ENCODE measurements around the gene CEBPZ.

CEBPZ gene

GRCh38 chr2:37180006-37180639 lies 51.3 kb downstream of the CEBPZ start:
- DNase-seq = no peak

- no peak for DNase-seq
Observed at GRCh38 chr2:37173741-37174140, 57.7 kb downstream of the CEBPZ start.

- no peak for DNase-seq
Observed at GRCh38 chr2:37171624-37171950, 59.8 kb downstream of the CEBPZ start.

GRCh38 chr2:37168217-37168981 lies 63.0 kb downstream of the CEBPZ start:
- no peak for DNase-seq

- DNase-seq = no peak
Observed at GRCh38 chr2:37167636-37168180, 63.7 kb downstream of the CEBPZ start.

GRCh38 chr2:37164757-37165156 lies 66.6 kb downstream of the CEBPZ start:
- DNase-seq = no peak

- peak; percentile 92 for DNase-seq
Observed at GRCh38 chr2:37156857-37157714, 74.3 kb downstream of the CEBPZ start, which contains the start of gene EIF2AK2. Gene EIF2AK2 (minus strand): TSS chr2:37156980. CDS start chr2:37147806, 9,174 bp downstream.

- peak; percentile 54 for DNase-seq
Observed at GRCh38 chr2:37156071-37156856, 75.1 kb downstream of the CEBPZ start.

- DNase-seq = no peak
Observed at GRCh38 chr2:37154785-37155184, 76.6 kb downstream of the CEBPZ start.

- no peak for DNase-seq
Observed at GRCh38 chr2:37153224-37153623, 78.2 kb downstream of the CEBPZ start.

All from left hindlimb (tissue), 1 donor.